ENCODE measurements around the gene CA12. TPM values are rescaled to one million over a fixed set of nuclear protein-coding genes. Genes with fewer than 3 reads are reported as not detected.
A peak's percentile ranks its signal among the peaks of the same experiment; 100 is the strongest.
"Not testable (repeated sequence)": the region's sequence is repeated elsewhere in the genome, so short reads cannot be mapped to it uniquely, and the experiment has no call there.

Gene CA12
- under 1 TPM in 1 of 2 experiments, not detected in 1; 0.12 TPM for total RNA-seq

DNA sequence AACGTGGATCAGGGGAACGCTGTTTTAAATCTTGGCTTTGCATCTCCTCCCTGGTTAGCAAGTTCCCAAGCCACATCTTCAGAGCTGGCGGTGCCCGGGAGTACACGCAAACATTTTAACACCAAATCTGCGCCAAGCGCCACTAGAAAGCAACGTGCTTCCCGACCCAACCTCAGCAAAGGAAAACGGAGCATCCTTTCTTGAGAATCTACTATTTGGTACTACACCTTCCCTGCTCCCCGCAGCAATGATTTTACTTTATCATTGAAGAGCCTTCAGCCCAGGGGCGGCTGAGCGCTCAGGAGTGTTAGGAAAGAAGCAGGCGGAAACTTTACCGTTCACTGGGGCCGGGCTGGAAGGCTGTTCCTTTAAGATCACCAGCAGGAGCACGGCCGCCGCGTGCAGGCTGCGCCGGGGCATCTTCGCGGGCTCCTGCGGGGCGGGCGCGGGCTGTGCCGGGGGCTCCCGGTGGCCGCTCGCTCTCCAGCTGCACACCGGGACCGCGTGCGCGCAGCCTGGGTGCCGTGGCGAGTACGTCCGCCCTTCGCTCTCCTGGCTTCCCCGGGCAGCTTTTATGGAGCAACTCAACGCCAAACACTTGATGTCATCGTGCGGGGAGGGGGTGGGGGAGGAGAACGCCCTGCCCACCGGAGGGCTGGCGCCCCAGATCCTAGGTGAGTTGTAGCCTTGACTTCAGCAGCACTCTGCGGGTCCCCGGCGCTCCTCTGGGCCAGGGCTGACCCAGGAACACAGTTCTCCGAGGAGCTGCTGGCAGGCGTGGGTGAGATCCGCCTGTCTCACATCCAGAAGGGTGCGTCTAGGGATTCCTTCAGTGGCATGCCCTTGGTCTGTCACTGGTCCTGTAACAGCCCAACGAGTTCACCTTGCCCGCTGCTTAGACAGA is at the start of gene CA12:
Gene CA12, minus strand, starts transcription at position 546 of the 904 bp plus-strand sequence. Its CDS starts 126 bp downstream, at position 420.
- intact Hi-C loops (cut with micrococcal nuclease): no loop called here
- CTCF ChIA-PET: interaction anchor here (0.7 to 1.3 kb wide), 4 partner anchors 11 to 359 kb away, joined by 3 read pairs; no protein-coding TSS in a partner anchor
- Mint-ChIP-seq H3K27me3 (ENCODE audit: low read depth) (peaks cover 64% of the 10 kb centered on the region), H3K4me1 (ENCODE audit: low read depth) (peaks cover 25% of the 10 kb centered on the region), H3K9me3 (no peaks in the 10 kb centered on the region), H3K27ac (no peak within 1 kb of the TSS), H3K4me3 (peak within 1 kb of the TSS; percentile 68), H3K36me3 (ENCODE audit: low read depth) (no peaks in the 10 kb centered on the region)
- peak; percentile 33 for DNase-seq

GRCh38 chr15:63430766-63431451 is 49.3 kb upstream of the CA12 start:
- Mint-ChIP-seq H3K9me3 (no peaks in the 10 kb centered on the region), H3K4me3 (no peak overlapping the region), H3K27me3 (ENCODE audit: low read depth) (no peaks in the 10 kb centered on the region), H3K36me3 (ENCODE audit: low read depth) (no peaks in the 10 kb centered on the region), H3K4me1 (ENCODE audit: low read depth) (peaks cover 3% of the 10 kb centered on the region), H3K27ac (no peak overlapping the region)
- no peak for DNase-seq
- intact Hi-C loops (cut with micrococcal nuclease): no loop called here
- CTCF ChIA-PET: interaction anchor here (0.8 kb wide), 1 partner anchor 319 kb away, joined by 3 read pairs; no protein-coding TSS in a partner anchor

DNA sequence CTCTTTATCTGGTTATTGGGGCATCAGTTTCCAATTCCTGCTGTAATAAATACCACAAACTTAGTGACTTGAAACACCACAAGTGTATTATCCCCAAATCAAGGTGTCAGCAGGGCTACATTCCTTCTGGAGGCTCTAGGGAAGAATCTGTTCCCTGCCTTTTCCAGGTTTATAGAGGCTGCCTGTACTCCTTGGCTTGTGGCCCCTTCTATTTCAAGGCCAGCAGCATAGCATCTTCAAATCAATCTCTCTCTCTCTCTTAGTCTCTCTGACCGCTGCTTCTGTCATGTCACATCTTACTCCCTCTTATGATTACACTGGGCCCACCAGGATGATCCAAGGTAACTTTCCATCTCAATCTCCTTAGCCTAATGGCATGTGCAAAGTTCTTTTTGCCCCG is 44.9 kb upstream of the CA12 start:
- H3K27ac Mint-ChIP-seq: no peak overlapping the region
- no peaks in the 10 kb centered on the region for H3K9me3 Mint-ChIP-seq
- H3K4me3 Mint-ChIP-seq: no peak overlapping the region
- DNase-seq: no peak
- no peaks in the 10 kb centered on the region for H3K27me3 Mint-ChIP-seq (ENCODE audit: low read depth)
- intact Hi-C loops (cut with micrococcal nuclease): no loop called here
- CTCF ChIA-PET: interaction anchor here (1.6 kb wide), 1 partner anchor 10 kb away, joined by 4 read pairs; no protein-coding TSS in a partner anchor
- H3K36me3 Mint-ChIP-seq (ENCODE audit: low read depth): no peaks in the 10 kb centered on the region
- no peaks in the 10 kb centered on the region for H3K4me1 Mint-ChIP-seq (ENCODE audit: low read depth)

- CTCF ChIA-PET: interaction anchor here (1.6 kb wide), 1 partner anchor 11 kb away, joined by 4 read pairs; no protein-coding TSS in a partner anchor
- H3K36me3 Mint-ChIP-seq (ENCODE audit: low read depth): no peaks in the 10 kb centered on the region
- intact Hi-C loops (cut with micrococcal nuclease): no loop called here
- H3K9me3 Mint-ChIP-seq: no peaks in the 10 kb centered on the region
- H3K4me1 Mint-ChIP-seq (ENCODE audit: low read depth): no peaks in the 10 kb centered on the region
- no peaks in the 10 kb centered on the region for H3K27me3 Mint-ChIP-seq (ENCODE audit: low read depth)
- H3K4me3 Mint-ChIP-seq: no peak overlapping the region
- no peak overlapping the region for H3K27ac Mint-ChIP-seq
- no peak for DNase-seq
These were observed 43.9 kb upstream of the CA12 start for GRCh38 chr15:63425426-63425985.

- H3K4me3 Mint-ChIP-seq: no peak overlapping the region
- intact Hi-C loops (cut with micrococcal nuclease): no loop called here
- no peaks in the 10 kb centered on the region for H3K36me3 Mint-ChIP-seq (ENCODE audit: low read depth)
- H3K4me1 Mint-ChIP-seq (ENCODE audit: low read depth): no peaks in the 10 kb centered on the region
- H3K9me3 Mint-ChIP-seq: no peaks in the 10 kb centered on the region
- CTCF ChIA-PET: interaction anchor here (0.6 to 0.8 kb wide), 4 partner anchors 8 to 641 kb away, joined by 3 to 6 read pairs (median 4); no protein-coding TSS in a partner anchor
- DNase-seq: no peak
- no peak overlapping the region for H3K27ac Mint-ChIP-seq
- no peaks in the 10 kb centered on the region for H3K27me3 Mint-ChIP-seq (ENCODE audit: low read depth)
These were observed 41.4 kb upstream of the CA12 start for GRCh38 chr15:63422891-63423590.

DNA sequence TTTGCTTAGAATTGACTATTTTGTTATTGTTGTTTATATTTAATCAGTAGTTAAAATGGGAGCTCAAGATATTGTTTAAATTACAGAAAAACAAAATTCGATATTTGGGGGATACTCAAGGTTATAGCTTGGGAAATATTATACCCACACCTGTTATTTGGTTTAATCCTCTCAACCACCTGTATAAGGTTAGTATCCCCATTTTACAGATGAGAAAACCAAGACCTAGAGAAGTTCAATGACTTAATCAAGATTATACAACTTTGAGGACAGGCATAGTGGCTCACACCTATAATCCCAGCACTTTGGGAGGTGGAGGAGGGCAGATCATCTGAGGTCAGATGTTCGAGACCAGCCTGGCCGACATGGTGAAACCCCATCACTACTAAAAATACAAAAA is 39.8 kb upstream of the CA12 start:
- Mint-ChIP-seq H3K4me1 (ENCODE audit: low read depth) (no peaks in the 10 kb centered on the region), H3K36me3 (ENCODE audit: low read depth) (no peaks in the 10 kb centered on the region), H3K27ac (no peak overlapping the region), H3K9me3 (no peaks in the 10 kb centered on the region), H3K4me3 (no peak overlapping the region), H3K27me3 (ENCODE audit: low read depth) (no peaks in the 10 kb centered on the region)
- CTCF ChIA-PET: interaction anchor here (0.5 to 1.1 kb wide), 2 partner anchors 15 to 278 kb away, joined by 4 read pairs; no protein-coding TSS in a partner anchor
- DNase-seq: no peak
- intact Hi-C loops (cut with micrococcal nuclease): no loop called here

DNA sequence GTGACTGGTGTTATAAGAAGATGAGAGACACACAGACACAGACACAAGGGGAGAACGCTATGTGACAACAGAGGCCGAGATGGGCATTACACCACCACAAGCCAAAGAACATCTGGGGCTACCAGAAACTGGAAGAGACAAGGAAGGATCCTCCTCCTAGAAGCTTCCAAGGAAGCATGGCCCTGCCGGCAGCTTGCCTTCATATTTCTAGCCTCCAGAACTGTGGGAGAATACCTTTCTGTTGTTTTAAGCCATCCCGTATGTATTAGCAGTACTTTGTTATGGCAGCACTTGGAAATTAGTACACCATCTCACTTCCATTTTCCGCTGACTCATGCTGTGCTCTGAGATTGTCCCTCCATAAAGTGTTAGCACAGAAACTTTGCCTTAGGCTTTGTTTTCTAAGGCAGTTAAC is 38.7 kb upstream of the CA12 start:
- Mint-ChIP-seq H3K4me1 (ENCODE audit: low read depth) (no peaks in the 10 kb centered on the region), H3K9me3 (no peaks in the 10 kb centered on the region), H3K27ac (no peak overlapping the region), H3K36me3 (ENCODE audit: low read depth) (no peaks in the 10 kb centered on the region), H3K27me3 (ENCODE audit: low read depth) (no peaks in the 10 kb centered on the region), H3K4me3 (no peak overlapping the region)
- intact Hi-C loops (cut with micrococcal nuclease): no loop called here
- DNase-seq: no peak
- CTCF ChIA-PET: no interaction called here

DNA sequence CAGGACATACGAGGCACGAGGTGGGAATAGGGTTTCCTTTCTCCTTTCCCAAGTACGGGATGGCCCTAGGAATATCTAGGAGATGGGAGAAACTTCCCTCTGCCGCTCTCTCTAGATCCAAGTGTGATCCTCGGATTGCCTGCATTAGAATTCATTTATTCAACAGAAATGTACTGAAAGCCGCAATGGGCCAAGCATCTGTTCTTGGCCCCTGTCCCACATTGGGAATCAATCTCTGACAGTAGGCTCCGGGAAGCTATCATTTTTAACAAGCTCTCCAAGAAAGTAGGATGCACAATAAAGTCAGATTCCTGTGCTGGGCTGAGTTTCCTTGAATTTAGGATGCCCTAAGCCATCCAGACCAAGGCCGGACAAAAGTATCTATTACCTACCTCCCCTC is 37.2 kb upstream of the CA12 start:
- Mint-ChIP-seq H3K4me3 (no peak overlapping the region), H3K27me3 (ENCODE audit: low read depth) (no peaks in the 10 kb centered on the region), H3K4me1 (ENCODE audit: low read depth) (no peaks in the 10 kb centered on the region), H3K9me3 (no peaks in the 10 kb centered on the region), H3K27ac (no peak overlapping the region), H3K36me3 (ENCODE audit: low read depth) (no peaks in the 10 kb centered on the region)
- no peak for DNase-seq
- CTCF ChIA-PET: no interaction called here
- intact Hi-C loops (cut with micrococcal nuclease): no loop called here

DNA sequence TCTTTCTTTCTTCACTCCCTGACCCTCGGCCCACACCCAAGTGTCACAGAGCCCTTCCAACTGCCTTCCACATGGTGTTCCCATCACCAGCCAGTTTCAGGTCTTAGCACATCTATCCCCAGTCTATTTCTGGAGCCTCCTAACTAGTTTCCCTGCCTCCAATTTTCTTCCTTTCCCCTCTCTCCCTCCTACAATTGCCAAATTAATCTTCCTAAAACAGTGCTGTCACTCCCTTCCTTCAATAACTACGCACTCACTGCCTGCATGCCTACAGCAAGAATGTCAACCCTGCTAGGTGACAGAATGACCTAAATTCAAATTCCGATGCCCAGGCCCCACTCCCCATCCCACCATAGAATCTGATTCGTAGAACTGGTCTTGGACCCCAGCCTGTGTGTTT is 36.1 kb upstream of the CA12 start:
- no peak for DNase-seq
- no peak overlapping the region for H3K27ac Mint-ChIP-seq
- CTCF ChIA-PET: no interaction called here
- no peak overlapping the region for H3K4me3 Mint-ChIP-seq
- H3K27me3 Mint-ChIP-seq (ENCODE audit: low read depth): no peaks in the 10 kb centered on the region
- intact Hi-C loops (cut with micrococcal nuclease): no loop called here
- no peaks in the 10 kb centered on the region for H3K36me3 Mint-ChIP-seq (ENCODE audit: low read depth)
- no peaks in the 10 kb centered on the region for H3K4me1 Mint-ChIP-seq (ENCODE audit: low read depth)
- no peaks in the 10 kb centered on the region for H3K9me3 Mint-ChIP-seq

- CTCF ChIA-PET; H3K27me3 Mint-ChIP-seq (ENCODE audit: low read depth); H3K9me3 Mint-ChIP-seq; intact Hi-C loops (cut with micrococcal nuclease); H3K4me3 Mint-ChIP-seq; H3K4me1 Mint-ChIP-seq (ENCODE audit: low read depth); H3K27ac Mint-ChIP-seq; DNase-seq; H3K36me3 Mint-ChIP-seq (ENCODE audit: low read depth): not testable (repeated sequence)
These were observed 35.6 kb upstream of the CA12 start for GRCh38 chr15:63417274-63417673.

GRCh38 chr15:63414474-63415120 is 33.0 kb upstream of the CA12 start:
- Mint-ChIP-seq H3K27me3 (ENCODE audit: low read depth) (no peaks in the 10 kb centered on the region), H3K9me3 (no peaks in the 10 kb centered on the region), H3K4me1 (ENCODE audit: low read depth) (no peaks in the 10 kb centered on the region), H3K36me3 (ENCODE audit: low read depth) (no peaks in the 10 kb centered on the region), H3K27ac (no peak overlapping the region), H3K4me3 (no peak overlapping the region)
- CTCF ChIA-PET: interaction anchor here (0.6 to 1.0 kb wide), 3 partner anchors 9 to 12 kb away, joined by 3 read pairs; no protein-coding TSS in a partner anchor
- DNase-seq: no peak
- intact Hi-C loops (cut with micrococcal nuclease): no loop called here
